ENCODE results near the gene KCNQ5. TPM values are rescaled to one million over a fixed set of nuclear protein-coding genes. Genes with fewer than 3 reads are reported as not detected.

Gene KCNQ5
- total RNA-seq, 1 experiment from 2014 or later: 2.0 TPM

- H3K36me3 Mint-ChIP-seq: no peaks in the 10 kb centered on the region; the same call in 1 of the 2 replicates
Observed at GRCh38 chr6:73227606-73228255, 605.9 kb downstream of the KCNQ5 start.

GRCh38 chr6:73231986-73232391 lies 610.1 kb downstream of the KCNQ5 start:
- Mint-ChIP-seq H3K4me3 (no peak overlapping the region), H3K4me1 (0 out of 2 replicates have a peak, but pooled peaks cover 4% of the 10 kb centered on the region), H3K27me3 (ENCODE audit: low read depth) (no peaks in the 10 kb centered on the region), H3K36me3 (no peaks in the 10 kb centered on the region), H3K9me3 (no peaks in the 10 kb centered on the region), H3K27ac (no peak overlapping the region)
- TF ChIP-seq IRF2 (CRISPR knock-in tag; IDR thresholded peaks at IDR 0.05; ENCODE audit: borderline replicate concordance, low read depth) (no peak), GABPB1 (CRISPR knock-in tag; IDR thresholded peaks at IDR 0.05) (no peak), STAT6 (CRISPR knock-in tag; conservative IDR thresholded peaks at IDR 0.05; ENCODE audit: low read depth) (no peak), GTF2I (CRISPR knock-in tag; conservative IDR thresholded peaks at IDR 0.05) (no peak), SP1 (CRISPR knock-in tag; conservative IDR thresholded peaks at IDR 0.05) (no peak), ETV6 (CRISPR knock-in tag; IDR thresholded peaks at IDR 0.05) (no peak), JUN (CRISPR knock-in tag; IDR thresholded peaks at IDR 0.05) (no peak), ATF1 (CRISPR knock-in tag; IDR thresholded peaks at IDR 0.05) (no peak), ARID4B (CRISPR knock-in tag; IDR thresholded peaks at IDR 0.05; ENCODE audit: borderline replicate concordance) (no peak)
- ChIA-PET CTCF (no interaction called here), POLR2A (no interaction called here)
- DNase-seq (ENCODE audit: low spot score): no peak
- ATAC-seq: no peak

More at GRCh38 chr6:73227606-73228255, 605.9 kb downstream of the KCNQ5 start:
- H3K9me3 Mint-ChIP-seq: peaks cover 5% of the 10 kb centered on the region; the same call in 1 of the 2 replicates
- ChIA-PET CTCF (no interaction called here), POLR2A (no interaction called here)
- DNase-seq (ENCODE audit: low spot score) (no peak), ATAC-seq (no peak)
- no peaks in the 10 kb centered on the region for H3K27me3 Mint-ChIP-seq (ENCODE audit: low read depth)
- no peak overlapping the region for H3K4me3 Mint-ChIP-seq
- 0 out of 2 replicates have a peak, but pooled peaks cover 4% of the 10 kb centered on the region for H3K4me1 Mint-ChIP-seq
- no peak overlapping the region for H3K27ac Mint-ChIP-seq
- no peak for TF ChIP-seq FOXJ3 (CRISPR knock-in tag; IDR thresholded peaks at IDR 0.05; ENCODE audit: borderline replicate concordance)
- TF ChIP-seq CREB1 (CRISPR knock-in tag; IDR thresholded peaks at IDR 0.05): no peak
- TF ChIP-seq TP53 (CRISPR knock-in tag; IDR thresholded peaks at IDR 0.05): no peak
- no peak for TF ChIP-seq CTCF (IDR thresholded peaks at IDR 0.05)
- no peak for TF ChIP-seq ZNF219 (CRISPR knock-in tag; IDR thresholded peaks at IDR 0.05; ENCODE audit: borderline replicate concordance)
- TF ChIP-seq MYBL2 (CRISPR knock-in tag; IDR thresholded peaks at IDR 0.05): no peak
- TF ChIP-seq SMAD4 (CRISPR knock-in tag; IDR thresholded peaks at IDR 0.05): no peak

Measured in WTC11 (cell line).